Stimulated activated CD4-positive, alpha-beta T cell treated with anti-CD3 and anti-CD28 coated beads, Interleukin-15, amount 100 ng/mL, for 48 hours (primary cell): ENCODE data around the gene SLC44A1.

ENCODE experiments used
- DNase-seq, 2 donors: peaks; one replicate each; pipeline ENCODE4 v3.0.0-alpha.2; 2020; ENCODE audit warnings: low read depth in 2 of 2

SLC44A1 gene

DNA sequence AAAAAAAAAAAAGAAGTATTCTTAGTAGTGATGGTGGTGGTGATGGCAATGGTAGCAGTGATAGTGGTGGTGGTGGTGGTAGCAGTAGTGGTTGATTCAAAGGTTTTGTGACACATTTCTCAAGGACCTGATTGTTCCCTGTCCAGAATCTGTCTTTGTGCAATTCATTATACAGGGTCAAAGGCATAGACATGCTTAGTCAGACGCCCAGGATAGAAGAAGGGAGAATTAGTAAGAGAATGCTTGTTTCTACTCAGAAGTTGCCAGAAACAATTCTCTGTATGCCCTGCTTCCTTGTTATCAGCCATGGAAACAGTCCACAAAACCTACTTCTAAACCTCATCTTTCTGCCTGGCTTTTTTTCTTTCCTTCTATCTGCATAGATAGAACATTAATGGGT, 89.4 kb downstream of the SLC44A1 start:
- no peak for DNase-seq

- no peak for DNase-seq
Measured at GRCh38 chr9:105338308-105338707, 93.9 kb downstream of the SLC44A1 start.

GRCh38 chr9:105339849-105340248, 95.4 kb downstream of the SLC44A1 start:
- no peak for DNase-seq

GRCh38 chr9:105341434-105342146, 97.1 kb downstream of the SLC44A1 start:
- no peak for DNase-seq

DNA sequence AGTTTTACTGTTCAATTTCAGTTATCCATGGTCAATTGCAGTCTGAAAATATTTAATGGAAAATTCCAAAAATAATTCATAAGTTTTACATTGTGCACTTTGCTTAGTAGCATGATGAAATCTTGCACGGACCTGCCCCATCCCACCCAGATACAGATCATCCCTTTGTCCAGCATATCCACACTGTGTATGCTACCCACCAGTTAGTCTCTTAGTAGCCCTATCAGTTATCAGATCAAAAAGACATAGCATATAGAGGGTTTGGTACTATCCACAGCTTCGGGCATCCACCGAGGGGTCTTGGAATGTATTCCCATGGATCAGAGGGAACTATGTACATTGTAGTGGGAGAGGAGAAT, 97.7 kb downstream of the SLC44A1 start:
- no peak for DNase-seq

DNA sequence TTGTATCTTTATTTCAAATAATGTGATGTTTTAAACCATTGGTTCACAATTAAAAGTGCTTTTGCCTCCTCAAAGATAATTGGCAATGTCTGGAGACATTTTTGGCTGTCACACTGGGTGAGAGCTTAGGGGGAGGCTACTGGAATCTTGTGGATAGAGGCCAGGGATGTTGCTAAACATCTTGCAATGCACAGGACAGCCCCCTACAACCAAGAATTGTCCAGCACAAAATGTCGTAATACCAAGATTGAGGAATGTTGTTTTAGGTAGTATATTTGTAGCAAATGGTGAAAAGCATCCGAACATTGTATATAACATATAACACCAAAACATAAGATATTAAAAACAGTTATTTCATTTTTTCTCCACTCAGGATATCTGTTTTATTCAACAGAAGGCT, 99.8 kb downstream of the SLC44A1 start:
- DNase-seq: no peak

- no peak for DNase-seq
Measured at GRCh38 chr9:105345626-105346025, 101.2 kb downstream of the SLC44A1 start.

DNA sequence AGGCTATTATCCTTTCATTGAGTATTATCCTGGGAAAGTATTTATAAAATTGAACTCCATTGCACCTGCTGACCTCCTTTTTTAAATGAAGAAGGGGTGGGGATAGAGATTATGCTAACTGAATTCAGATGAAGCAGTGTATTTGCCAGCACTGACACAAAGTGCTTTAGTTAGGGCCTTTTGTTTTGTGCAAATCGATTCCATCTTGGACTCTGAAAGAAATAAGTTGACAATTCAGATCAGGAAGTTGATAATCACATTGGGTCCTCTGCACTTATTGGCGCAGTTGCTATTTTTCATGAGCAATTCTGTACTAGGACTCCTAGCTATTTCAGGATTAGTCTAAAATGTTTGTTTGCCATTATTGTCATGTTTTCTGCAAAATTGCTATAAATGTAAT, 101.8 kb downstream of the SLC44A1 start:
- no peak for DNase-seq

DNA sequence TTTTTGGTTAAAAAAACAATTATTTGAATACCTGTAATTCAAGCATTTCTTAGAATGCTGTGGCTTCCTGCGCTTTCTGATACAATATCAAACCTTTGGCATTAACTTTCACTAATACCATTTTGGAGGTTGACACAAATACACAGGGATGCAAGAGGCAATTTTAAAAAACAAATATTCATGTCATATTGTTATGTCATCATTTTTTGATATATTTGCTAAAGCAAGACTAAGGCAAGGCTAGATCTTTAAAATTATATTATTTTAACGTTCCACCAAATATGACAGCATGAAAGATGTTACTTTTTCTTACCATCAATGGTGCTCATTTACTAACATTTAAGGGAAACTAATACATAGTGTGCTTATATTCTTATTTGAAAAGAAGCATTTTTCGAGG, 110.0 kb downstream of the SLC44A1 start:
- DNase-seq: no peak

- no peak for DNase-seq
Measured at GRCh38 chr9:105355781-105356180, 111.3 kb downstream of the SLC44A1 start.

GRCh38 chr9:105357937-105358336, 113.5 kb downstream of the SLC44A1 start:
- no peak for DNase-seq

GRCh38 chr9:105359892-105360291, 115.4 kb downstream of the SLC44A1 start:
- DNase-seq: peak; percentile 40 to 51

- DNase-seq: no peak
Measured at GRCh38 chr9:105360344-105360743, 115.9 kb downstream of the SLC44A1 start.

GRCh38 chr9:105361873-105362272, 117.4 kb downstream of the SLC44A1 start:
- no peak for DNase-seq

GRCh38 chr9:105362470-105362869, 118.0 kb downstream of the SLC44A1 start:
- DNase-seq: no peak

DNA sequence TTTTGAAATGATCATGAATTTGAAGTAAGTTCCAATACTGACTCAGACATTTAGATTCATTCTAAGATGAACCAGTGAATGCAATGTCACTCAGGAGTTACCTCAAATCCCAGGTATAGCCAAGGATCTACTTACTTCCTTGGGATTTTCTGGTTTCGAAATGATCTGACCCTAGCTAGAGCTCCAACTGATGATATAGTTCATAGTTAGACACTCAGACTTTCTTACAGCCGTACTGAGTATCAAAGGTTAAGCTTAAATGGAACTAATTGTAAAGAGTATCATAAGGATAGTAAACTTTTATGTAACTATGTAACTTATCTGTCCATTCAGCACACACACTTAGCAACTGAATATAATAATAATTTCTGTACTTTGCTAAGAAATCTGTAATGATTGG, 119.4 kb downstream of the SLC44A1 start:
- DNase-seq: no peak

GRCh38 chr9:105369911-105370310, 125.5 kb downstream of the SLC44A1 start:
- DNase-seq: no peak

GRCh38 chr9:105373723-105374122, 129.3 kb downstream of the SLC44A1 start:
- no peak for DNase-seq

- no peak for DNase-seq
Measured at GRCh38 chr9:105375323-105375722, 130.9 kb downstream of the SLC44A1 start.

GRCh38 chr9:105376893-105377292, 132.4 kb downstream of the SLC44A1 start:
- no peak for DNase-seq

GRCh38 chr9:105385381-105385985, 141.0 kb downstream of the SLC44A1 start:
- peak in 1 of 2 donors; percentile 5 for DNase-seq

- DNase-seq: no peak
Measured at GRCh38 chr9:105389796-105390195, 145.3 kb downstream of the SLC44A1 start.

DNA sequence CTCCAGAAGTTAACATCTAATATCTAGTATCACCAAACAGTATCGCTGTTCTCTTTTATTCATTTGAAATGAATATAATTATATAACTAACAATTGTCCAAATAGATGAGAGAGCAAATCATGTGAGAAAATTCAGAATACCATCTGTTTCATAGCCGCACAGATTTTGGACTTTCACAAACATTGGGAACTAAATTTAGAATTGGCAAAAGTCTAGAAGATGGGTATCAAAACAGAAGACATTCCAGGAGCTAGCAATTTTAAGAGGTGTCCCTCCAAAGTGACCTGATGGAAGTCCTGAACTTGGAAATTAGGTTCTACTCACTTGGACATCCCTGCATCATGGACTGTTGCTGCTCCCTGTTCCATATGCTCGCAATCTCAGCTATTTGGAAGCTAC, 146.4 kb downstream of the SLC44A1 start:
- no peak for DNase-seq

- no peak for DNase-seq
Measured at GRCh38 chr9:105391288-105391687, 146.8 kb downstream of the SLC44A1 start.
